DMS153 treated with DMSO at 0.1 percent for 48 hours (cell line): ENCODE data around the gene B3GNT9.

ENCODE experiments used
- DNase-seq: peaks from one replicate; lab custom pipeline; 2025; ENCODE audit not compliant: unreplicated experiment; lab: John Stamatoyannopoulos, UW

The B3GNT9 gene

DNA sequence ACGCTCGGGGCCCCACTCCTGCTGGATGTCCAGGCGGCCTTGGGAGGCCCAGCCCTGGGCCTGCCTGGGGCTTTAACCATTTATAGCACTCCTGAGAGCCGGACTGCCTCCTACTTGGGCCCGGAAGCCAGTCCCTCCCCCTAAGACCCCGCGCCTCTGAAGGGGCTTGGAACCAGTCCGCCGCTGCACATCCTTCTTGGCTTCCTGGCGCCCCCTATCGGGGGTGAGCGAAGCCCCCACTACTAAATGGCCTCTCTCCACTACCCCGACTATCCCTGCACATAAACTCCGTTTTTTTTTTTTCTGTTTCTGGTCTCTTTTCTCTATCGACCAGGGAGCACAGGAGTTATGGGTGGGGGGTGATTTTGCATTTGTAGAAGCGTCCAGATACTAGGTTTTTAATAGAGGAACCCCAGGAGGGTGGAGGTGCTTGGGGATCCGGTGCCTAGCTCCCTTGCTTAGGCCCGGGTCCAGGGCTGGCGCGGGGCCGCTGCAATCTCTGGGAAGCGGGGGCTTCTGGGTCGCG, 18.9 kb upstream of the B3GNT9 start:
- peak; percentile 12 for DNase-seq

DNA sequence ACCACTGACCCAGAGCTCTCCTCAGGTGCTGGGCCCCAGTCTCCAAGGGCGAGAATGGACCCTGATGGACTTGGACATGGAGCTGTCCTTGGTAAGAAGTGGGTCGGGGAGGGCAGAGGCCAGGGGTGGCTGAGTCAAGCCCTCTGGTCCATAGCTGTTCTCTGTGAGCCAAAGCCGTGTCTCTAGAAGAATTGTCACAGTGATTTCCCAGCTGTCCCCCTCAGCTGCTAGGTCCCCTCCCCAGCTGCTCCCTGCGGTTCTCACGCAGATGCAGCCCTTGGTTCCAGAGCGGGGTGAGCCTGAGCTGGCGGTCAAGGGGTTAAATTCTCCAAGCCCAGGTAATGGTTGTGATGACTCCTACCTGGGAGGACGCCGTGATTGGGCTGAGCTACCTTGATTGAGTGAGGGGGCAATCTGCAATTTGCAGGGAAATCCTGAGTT, 18.2 kb upstream of the B3GNT9 start:
- no peak for DNase-seq

DNA sequence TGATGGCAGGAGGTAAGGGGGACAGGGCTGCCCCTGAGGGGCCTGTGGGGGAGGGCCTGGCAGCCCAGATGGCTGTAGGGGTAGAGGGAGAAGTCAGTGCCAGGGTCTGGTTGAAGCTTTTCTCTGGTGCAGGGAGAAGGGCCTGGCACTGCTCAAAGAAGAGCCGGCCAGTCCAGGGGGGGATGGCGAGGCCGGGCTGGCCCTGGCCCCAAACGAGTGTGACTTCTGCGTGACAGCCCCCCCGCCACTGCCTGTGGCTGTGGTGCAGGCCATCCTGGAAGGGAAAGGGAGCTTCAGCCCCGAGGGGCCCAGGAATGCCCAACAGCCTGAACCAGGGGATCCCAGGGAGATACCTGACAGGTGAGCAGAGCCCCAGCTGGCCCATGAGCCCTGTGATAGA, 16.8 kb upstream of the B3GNT9 start:
- DNase-seq, result no peak

DNA sequence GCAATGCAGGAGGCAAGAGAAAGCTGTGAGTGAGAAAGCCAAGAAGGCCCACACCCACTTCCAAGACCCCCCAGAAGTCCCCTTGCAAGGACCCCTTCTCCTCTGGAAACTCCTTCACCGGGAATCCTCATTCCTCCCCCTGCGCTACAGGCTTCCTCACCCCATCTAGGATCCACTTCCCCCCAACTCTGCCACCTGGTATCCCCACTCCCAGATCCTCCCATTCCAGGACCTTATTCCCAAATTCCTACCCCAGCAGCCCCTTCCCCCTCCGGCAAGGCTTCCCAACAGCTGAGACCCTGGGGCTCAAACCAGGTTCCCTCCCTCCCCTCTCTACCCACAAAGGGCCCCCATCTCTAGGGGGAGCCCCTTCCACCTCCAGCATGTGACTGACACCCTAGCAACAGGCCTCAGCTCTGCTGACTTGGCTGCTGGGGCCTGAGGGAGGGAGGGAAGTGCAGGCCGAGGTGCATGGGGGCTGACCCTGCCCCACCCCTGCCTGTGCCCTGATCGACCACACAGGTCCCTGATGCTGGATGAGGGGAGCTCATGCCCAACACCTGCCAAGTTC, 15.9 kb upstream of the B3GNT9 start:
- DNase-seq, result no peak

DNA sequence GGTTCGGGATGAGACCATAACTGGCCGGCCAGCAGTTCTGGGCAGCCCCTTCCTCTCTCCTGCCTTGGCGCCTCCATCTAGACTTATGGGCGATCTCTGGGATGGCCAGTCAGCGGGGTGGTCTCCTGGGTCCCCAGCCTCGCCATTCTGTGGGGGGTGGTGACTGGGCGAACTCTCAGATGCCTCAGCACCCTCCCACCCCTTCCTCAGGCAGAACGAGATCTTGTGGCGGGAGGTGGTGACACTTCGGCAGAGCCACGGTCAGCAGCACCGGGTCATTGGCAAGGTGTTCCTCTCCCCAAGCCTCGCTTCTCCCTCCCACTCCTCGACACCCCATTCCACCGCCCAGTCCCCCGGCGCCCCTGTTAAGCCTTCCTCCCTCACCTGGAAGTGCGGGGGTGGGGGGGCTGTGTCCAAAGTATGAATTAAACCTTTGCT, 15.3 kb upstream of the B3GNT9 start:
- no peak for DNase-seq

DNA sequence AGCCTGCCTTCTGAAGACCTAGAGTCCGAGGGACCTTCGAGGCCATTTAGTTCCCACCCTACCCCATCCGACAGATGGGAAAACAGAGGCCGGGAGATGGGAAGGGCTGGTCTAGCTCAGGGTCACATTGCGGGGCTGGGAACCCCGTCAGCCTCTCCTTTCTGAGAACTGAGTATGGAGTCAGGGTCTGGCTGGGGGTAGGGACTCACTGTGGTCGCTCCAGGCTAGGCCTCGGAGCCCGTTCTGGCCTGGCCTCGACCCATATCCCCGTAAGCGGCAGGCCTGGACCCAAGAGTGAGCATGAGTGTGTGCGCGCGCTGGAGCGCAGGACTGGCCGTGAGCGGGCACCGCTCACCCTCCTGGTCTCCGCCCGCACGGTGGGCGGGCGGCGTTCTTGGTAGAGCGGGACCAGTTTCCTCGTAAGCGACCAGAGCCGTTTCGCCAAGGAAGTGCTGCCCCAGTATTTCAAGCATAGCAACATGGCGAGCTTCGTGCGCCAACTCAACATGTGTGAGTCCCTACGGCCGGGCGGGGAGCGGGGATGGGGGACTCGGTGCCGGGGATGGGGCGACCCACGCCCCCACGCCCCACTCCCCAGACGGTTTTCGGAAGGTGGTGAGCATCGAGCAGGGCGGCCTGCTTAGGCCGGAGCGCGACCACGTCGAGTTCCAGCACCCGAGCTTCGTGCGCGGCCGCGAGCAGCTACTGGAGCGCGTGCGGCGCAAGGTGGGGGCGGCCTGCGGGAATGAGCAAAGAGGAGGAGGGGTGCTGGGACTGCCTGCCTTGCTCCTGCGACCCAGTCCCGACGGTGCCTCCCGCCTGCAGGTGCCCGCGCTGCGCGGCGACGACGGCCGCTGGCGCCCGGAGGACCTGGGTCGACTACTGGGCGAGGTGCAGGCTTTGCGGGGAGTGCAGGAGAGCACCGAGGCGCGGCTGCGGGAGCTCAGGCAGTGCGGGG, 14.6 kb upstream of the B3GNT9 start:
- no peak for DNase-seq

DNA sequence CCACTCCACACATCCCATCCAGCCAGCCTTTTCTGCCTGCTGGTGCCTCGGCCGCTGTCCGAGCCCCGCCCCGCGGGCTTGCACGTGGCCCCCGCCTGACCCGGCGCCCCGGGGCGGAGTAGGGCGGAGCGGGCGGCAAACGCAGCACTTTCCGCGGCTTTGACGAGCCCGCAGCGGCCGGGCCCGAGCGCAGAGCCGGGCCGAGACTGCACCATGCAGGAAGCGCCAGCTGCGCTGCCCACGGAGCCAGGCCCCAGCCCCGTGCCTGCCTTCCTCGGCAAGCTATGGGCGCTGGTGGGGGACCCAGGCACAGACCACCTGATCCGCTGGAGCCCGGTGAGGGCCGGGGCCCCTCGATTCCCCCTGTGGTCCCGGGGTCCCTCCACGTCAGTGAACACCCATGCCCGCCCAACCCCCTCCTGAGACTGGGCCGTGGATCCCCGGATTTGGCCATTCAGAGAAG, 13.8 kb upstream of the B3GNT9 start, which contains the start of gene HSF4:
Gene HSF4 (plus strand): TSS at position 147 of the 463 bp plus-strand sequence. CDS start 67 bp downstream, at position 214.
- DNase-seq, result no peak

DNA sequence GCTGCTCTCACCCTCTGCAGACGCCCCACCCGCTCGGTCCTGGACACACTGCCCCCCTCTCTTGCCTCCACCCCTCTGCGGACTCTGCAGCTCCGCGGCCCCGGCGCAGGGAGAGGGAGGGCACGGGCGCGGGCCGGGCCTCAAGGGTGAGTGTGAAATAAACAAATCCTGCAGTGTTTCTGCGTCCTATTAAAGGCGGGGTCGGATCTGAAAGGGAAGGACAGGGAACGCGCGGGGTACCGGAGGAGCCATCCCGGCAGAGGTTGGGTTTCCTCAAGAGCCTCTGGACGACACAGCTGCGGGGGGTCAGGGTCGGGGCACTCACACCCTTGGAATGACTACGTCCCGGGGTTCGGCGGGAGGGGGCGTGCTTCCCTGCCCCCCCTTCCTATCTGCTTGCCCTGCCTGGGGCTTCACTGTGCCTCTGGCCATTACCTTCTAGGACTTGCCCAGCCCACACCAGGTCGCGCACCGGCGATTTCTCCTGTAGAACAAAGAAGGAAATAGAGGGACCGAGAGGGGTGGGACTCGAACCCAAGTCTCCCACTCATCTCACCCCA, 13.3 kb upstream of the B3GNT9 start:
- peak; percentile 57 for DNase-seq

DNA sequence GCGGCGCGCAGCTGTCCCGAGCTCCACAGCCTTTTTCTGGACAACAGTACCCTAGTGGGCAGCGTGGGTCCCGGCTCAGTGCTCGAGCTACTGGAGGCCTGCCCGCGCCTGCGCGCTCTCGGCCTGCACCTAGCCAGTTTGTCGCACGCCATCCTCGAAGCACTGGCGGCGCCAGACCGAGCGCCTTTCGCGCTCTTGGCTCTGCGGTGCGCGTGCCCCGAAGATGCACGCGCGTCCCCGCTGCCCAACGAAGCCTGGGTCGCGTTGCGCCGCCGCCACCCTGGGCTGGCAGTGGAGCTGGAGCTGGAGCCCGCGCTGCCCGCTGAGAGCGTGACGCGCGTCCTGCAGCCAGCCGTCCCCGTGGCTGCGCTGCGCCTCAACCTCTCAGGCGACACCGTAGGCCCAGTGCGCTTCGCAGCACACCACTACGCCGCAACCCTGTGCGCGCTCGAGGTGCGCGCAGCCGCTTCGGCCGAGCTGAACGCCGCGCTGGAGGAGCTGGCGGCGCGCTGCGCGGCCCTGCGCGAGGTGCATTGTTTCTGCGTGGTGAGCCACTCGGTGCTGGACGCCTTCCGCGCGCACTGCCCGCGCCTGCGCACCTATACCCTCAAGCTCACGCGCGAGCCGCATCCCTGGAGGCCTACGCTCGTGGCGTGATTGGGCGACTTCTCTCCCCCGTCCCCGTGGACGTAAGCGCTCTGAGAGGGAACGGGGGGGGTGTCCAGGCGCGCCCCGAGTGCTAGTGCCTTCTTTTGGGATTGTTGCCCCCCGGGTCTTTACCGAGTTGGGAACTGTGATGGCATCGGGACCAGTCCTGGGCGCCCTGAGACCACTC, 12.6 kb upstream of the B3GNT9 start:
- peak; percentile 57 for DNase-seq

DNA sequence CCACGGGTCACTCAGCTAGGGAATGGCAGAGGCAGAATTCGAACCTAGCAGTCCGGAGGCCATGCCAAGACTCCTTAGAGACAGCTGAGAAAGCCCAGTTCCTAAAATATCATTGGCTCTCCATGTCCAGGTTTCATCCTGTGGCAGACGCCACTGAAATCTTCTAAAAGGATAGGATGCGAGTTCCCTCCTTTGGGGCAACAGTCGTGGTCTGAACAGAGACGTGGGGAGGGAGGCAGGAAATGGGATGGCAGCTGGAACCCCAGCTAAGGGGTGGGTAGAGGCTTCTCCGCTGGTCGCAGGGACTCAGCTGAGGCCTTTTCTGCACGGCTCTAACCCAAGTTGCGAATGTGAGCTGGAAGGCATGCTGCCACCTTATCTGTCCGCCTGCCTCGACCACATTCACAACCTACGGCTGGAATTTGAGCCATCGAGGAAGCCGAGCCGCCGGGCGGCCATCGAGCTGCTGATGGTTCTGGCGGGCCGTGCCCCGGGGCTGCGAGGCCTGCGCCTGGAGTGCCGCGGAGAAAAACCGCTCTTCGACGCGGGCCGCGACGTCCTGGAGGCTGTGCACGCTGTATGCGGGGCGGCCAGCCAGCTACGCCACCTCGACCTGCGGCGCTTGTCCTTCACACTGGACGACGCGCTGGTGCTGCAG, 11.8 kb upstream of the B3GNT9 start:
- peak; percentile 15 for DNase-seq

DNA sequence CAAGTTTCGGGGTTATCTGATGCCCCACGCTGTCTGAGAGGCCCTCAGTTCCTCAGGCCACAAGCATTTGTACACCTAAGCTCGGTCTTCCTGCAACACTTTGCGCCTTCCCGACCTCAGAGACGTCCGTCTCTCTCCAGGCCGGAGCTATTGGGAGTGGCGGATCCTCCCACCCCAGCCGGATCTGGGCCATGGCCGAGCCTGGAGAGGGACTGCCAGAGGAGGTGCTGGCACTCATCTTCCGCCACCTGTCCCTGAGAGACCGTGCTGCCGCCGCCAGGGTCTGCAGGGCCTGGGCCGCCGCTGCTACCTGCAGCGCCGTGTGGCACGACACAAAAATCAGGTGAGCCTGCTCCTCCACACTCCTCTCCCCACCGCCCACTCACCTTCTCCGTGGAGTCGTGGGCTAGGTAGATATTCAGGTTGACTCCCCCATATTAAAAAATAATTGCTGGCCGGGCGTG, 10.8 kb upstream of the B3GNT9 start:
- no peak for DNase-seq

DNA sequence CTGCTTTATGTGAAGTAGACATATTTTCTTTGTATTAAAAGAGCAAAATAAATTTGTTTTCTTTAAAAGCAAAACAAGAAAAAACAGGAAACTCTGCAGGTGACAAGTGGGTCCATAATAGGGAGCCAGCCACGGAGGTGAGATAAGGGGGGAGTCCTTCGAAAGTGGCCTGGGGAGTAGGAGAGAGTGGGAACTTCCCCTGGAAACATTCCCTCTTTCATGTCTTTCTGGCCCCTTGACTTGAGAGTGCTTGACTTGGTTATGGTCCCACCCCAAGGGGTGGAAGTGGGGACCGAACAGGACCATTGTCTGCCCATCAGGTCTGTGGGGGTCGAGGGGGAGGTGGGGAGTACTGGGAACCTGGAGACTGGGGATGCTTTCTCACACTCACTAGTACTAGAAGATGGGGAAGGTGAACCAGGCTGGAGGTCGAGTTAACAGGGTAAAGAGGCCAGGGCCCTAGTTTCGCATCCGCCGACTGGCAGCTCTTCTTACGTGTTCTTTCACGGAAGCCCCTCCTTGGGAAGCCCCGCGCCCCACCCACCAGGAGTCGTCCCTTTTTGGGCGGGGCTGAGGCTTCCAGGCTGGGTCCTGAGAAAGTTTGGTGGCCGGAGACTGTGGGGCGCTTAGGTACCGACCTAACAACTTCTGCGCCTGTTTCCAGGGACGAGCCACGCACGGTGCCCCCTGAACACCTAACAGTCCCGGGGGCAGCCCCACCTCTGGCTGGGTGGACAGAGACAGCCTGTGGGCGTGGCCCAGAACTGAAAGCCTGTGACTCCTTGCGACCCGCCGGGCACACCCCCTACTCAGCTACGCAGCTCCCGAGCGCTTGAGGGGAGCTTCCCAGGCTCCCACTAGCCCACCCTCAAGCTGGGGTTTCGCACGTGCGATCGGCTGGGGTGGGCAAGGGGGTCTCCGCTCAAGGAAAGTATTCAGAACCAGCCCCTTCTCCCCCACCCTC, 8.1 kb upstream of the B3GNT9 start:
- DNase-seq, result no peak

DNA sequence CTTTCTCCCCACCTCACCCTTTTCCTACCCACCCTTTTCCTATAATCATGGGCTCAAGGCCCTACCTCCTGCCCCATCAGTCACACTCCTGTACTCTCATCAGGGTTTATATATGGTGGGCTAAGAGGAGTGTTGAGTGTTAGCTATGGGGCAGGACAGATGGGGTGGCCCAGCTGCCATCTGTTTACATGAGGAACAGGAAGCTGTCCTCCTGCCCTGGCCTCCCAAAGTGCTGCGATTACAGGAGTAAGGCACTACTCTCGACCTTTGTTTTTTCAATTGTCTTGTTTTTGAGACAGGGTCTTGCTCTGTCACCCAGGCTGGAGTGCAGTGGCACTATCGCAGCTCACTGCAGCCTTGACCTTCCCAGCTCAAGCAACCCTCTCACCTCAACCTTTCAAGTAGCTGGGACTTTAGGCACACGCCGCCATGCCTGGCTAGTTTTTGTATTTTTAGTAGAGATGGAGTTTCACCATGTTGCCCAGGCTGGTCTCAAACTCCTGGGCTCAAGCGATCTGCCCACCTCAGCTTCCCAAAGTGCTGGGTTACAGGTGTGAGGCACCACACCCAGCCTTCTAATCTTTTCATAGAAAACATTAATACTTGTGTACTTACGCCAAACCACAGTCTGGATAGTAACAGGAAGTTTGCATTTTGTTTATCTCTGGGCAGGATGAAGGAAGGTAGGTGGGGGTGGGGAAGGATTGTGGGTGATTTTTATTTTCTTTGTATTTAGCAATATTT, 7.3 kb upstream of the B3GNT9 start:
- DNase-seq, result no peak

DNA sequence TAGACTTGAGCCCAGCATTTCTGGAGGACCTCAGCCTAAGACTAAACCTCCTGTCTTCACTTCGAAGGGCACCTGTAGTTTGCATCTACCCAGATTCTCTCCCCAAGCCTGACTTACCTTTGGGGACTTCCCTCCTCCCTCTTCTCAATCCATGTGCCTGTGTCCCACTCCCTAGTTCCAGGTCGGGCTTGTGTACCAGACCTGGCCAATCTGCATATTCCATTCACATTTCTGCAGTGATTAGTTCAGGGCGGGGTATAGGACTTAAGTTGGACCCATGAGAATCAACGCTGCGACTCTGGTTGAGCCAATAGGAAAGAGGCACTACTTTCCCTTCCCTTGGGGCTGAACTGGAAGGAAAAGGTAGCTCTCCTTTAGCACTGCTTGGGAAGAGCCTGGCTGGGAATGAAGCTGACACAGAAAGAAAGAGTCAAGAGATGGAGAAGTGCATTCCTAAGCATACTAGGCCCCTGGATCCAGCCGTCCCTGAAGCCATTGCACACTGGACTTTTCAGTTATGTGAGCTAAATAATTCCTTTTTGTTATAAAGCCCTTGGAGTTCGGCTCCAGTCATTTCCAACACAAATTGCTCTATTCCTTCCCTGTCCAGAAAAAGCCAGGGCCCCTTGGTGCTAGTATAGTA, 6.4 kb upstream of the B3GNT9 start:
- DNase-seq, result no peak

DNA sequence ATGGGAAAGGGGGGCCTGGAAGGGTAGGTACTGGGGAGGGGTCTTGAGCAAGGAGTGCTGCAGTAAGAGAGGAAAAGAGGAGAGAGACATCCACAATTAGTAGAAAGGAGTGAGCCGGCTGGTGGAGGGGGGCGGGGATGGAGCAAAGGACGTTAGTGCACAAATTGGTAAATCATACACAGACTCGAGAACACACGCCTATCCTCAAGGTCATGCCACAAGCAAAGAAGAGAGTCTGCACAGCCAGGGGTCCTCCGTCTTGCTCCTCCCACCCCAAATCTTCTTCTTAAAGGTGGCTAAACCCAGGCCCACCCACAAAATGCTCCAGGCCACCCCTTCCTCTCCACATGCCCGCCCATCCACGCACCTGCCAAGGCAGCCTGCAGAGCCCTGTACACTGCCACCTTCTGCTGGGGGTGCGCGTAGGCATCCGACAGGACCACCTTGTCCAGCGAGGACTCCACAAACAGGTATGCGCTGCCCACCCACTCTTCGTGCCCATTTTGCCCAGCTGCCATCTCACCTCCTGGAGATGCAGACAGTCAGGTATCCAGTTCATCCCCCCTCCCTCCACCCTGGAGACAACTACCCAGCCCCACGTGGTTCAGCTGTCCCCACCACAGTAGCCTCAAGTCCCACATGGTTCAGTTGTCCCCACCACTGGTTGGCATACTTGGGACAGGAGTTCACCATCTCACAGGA, 5.5 kb upstream of the B3GNT9 start:
- DNase-seq, result no peak

DNA sequence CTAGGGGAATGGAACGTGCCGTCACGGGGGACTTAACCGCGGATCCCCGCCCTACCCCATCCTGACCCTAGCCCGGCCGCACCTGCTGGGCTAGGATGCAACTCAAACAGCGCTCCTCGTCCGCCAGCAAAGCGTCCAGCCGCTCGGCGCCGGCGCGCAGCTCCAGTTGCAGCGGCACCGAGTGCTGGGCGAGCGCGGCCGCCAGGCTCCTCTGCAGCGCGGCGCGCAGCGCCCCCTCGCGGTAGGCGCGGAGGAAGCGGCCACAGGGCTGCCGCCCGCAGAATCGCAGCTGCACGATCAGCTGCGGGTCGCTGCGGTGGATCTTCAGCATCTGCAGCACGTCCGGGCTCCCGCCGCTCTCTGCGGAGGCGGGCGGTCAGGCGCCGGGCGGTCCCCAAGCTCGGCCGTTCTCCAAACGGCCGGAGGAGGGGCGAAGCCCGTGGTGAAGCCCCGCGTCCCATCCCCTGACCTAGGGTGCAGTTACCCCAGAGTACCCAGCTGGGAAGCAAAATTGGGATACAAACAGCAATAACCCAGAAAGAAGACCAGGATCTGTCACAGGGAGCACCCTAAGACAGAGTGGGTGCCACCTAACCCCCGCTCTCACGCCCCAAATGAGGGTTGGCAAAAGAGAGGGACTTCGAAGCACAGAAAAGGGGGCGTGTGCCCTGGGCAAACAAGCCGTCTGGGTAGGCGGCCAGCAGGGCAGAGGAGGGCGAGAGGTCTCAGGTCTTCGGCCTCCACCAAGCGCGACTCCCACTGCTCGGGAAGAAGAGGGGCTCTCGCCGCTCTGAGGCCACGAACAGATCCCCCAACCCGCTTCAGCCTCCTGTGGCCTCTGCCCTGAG, 4.7 kb upstream of the B3GNT9 start:
- DNase-seq, result peak; percentile 28
